ENCODE data around the gene ERICH3.

ERICH3 gene

GRCh38 chr1:74654708-74655107 is 18.9 kb downstream of the ERICH3 start:
- no peak for TF ChIP-seq CTCF (IDR thresholded peaks at IDR 0.05; ENCODE audit: insufficient read depth, low read depth, low read length, missing control alignments)

GRCh38 chr1:74652711-74653139 is 20.9 kb downstream of the ERICH3 start:
- H3K4me3 ChIP-seq (ENCODE audit: low read depth, low read length): no peak overlapping the region
- peak; percentile 88 for DNase-seq (ENCODE audit: low read depth)

More at GRCh38 chr1:74654708-74655107, 18.9 kb downstream of the ERICH3 start:
- DNase-seq (ENCODE audit: low read depth): no peak
- no peak overlapping the region for H3K4me3 ChIP-seq (ENCODE audit: low read depth, low read length)

GRCh38 chr1:74650561-74650960 is 23.0 kb downstream of the ERICH3 start:
- no peak for TF ChIP-seq CTCF (IDR thresholded peaks at IDR 0.05; ENCODE audit: insufficient read depth, low read depth, low read length, missing control alignments)

More at GRCh38 chr1:74652711-74653139, 20.9 kb downstream of the ERICH3 start:
- no peak for TF ChIP-seq CTCF (IDR thresholded peaks at IDR 0.05; ENCODE audit: insufficient read depth, low read depth, low read length, missing control alignments)

GRCh38 chr1:74641876-74642275 is 31.7 kb downstream of the ERICH3 start:
- TF ChIP-seq CTCF (IDR thresholded peaks at IDR 0.05; ENCODE audit: insufficient read depth, low read depth, low read length, missing control alignments): no peak
- DNase-seq (ENCODE audit: low read depth): no peak
- no peak overlapping the region for H3K4me3 ChIP-seq (ENCODE audit: low read depth, low read length)

More at GRCh38 chr1:74650561-74650960, 23.0 kb downstream of the ERICH3 start:
- DNase-seq (ENCODE audit: low read depth): no peak
- H3K4me3 ChIP-seq (ENCODE audit: low read depth, low read length): no peak overlapping the region

GRCh38 chr1:74641161-74641560 is 32.4 kb downstream of the ERICH3 start:
- no peak for TF ChIP-seq CTCF (IDR thresholded peaks at IDR 0.05; ENCODE audit: insufficient read depth, low read depth, low read length, missing control alignments)
- H3K4me3 ChIP-seq (ENCODE audit: low read depth, low read length): no peak overlapping the region
- DNase-seq (ENCODE audit: low read depth): no peak

GRCh38 chr1:74637296-74637695 is 36.3 kb downstream of the ERICH3 start:
- no peak overlapping the region for H3K4me3 ChIP-seq (ENCODE audit: low read depth, low read length)
- no peak for TF ChIP-seq CTCF (IDR thresholded peaks at IDR 0.05; ENCODE audit: insufficient read depth, low read depth, low read length, missing control alignments)
- DNase-seq (ENCODE audit: low read depth): no peak

- DNase-seq (ENCODE audit: low read depth): no peak
- no peak overlapping the region for H3K4me3 ChIP-seq (ENCODE audit: low read depth, low read length)
- TF ChIP-seq CTCF (IDR thresholded peaks at IDR 0.05; ENCODE audit: insufficient read depth, low read depth, low read length, missing control alignments): no peak
Measured at GRCh38 chr1:74629283-74629682, 44.3 kb downstream of the ERICH3 start.

All from GM12865 (cell line).